Stimulated activated CD8-positive, alpha-beta memory T cell treated with anti-CD3 and anti-CD28 coated beads, Interleukin-12 subunit alpha, Interleukin-12 subunit beta, amount 100 ng/mL, for 4 hours (primary cell): ENCODE measurements around the gene COQ2.

Experiments used
- DNase-seq: peaks from one replicate; pipeline ENCODE4 v3.0.0-alpha.2; 2020; ENCODE audit warnings: low read depth

COQ2 gene

GRCh38 chr4:83216959-83217683 lies 67.5 kb downstream of the COQ2 start:
- no peak for DNase-seq

DNA sequence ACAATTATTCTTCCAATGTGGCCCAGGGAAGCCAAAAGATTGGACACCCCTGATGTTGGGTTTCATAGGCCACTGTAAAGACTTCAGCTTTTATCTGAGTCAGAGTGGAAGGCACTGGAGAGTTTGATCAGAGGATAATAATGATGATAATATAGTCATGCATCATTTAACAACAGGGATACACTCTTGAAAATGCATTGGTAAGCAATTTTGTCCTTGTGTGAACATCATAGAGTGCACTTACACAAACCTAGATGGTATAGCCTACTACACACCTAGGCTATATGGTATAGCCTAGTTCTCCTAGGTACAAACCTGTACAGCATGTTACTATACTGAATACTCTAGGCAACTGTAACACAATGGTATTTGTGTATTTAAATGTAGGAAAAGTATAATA lies 70.5 kb downstream of the COQ2 start:
- DNase-seq: no peak
